Omental fat pad (tissue), 4 donors: ENCODE results near the gene ZNF687. TPM values are rescaled to one million over a fixed set of nuclear protein-coding genes. Genes with fewer than 3 reads are reported as not detected.

ENCODE experiments used
- small RNA-seq: library from RNA; depleted of rRNA; stranded (forward); fragments of <200 nt; gene quantifications from one replicate; pipeline ENCODE3, GENCODE V24; 2016
- total RNA-seq, 4 donors: library from RNA; depleted of rRNA; stranded (reverse); fragments of >200 nt; gene quantifications; one replicate each; pipeline ENCODE4 v1.1.0, GENCODE V29; 2016

The ZNF687 gene
- total RNA-seq, 4 donors from 2014 or later: 10.1 to 15.3 (median 14.2) TPM

Small RNA genes lying within 50 kb of the gene (small RNA-seq; reads per million reads assigned to genes)
- gene RN7SL444P: not detected

Other genes with a start within 250 kb of the ZNF687 start
- gene BNIPL, start 245.7 kb upstream of the ZNF687 start, total RNA-seq: under 1 TPM in 3 of 4 donors, not detected in 1; 0.63 to 0.74 (median 0.69) TPM
- gene C1orf56, start 234.5 kb upstream of the ZNF687 start, total RNA-seq: 1 to 10 TPM; 2.8 to 7.8 (median 5.6) TPM
- 100 to 1,000 TPM in 1 of 4 donors, 10 to 100 TPM in 3; 56.6 to 115 (median 92.0) TPM for gene CDC42SE1, start 222.7 kb upstream of the ZNF687 start, total RNA-seq
- gene MLLT11, start 221.9 kb upstream of the ZNF687 start, total RNA-seq: 1 to 10 TPM in 2 of 4 donors, under 1 TPM in 2; 0.47 to 6.6 (median 0.79) TPM
- gene GABPB2, start 211.5 kb upstream of the ZNF687 start, total RNA-seq: 10 to 100 TPM; 15.0 to 36.1 (median 21.2) TPM
- gene SEMA6C, start 135.7 kb upstream of the ZNF687 start, total RNA-seq: 10 to 100 TPM in 1 of 4 donors, 1 to 10 TPM in 3; 2.6 to 25.5 (median 4.1) TPM
- gene TNFAIP8L2, start 125.7 kb upstream of the ZNF687 start, total RNA-seq: 10 to 100 TPM in 3 of 4 donors, 1 to 10 TPM in 1; 7.6 to 16.4 (median 13.0) TPM
- 10 to 100 TPM in 2 of 4 donors, 1 to 10 TPM in 2; 4.1 to 11.0 (median 9.8) TPM for gene LYSMD1, start 116.4 kb upstream of the ZNF687 start, total RNA-seq
- gene SCNM1, start 116.2 kb upstream of the ZNF687 start, total RNA-seq: 10 to 100 TPM; 12.0 to 24.7 (median 20.7) TPM
- gene TMOD4, start 106.3 kb upstream of the ZNF687 start, total RNA-seq: 1 to 10 TPM in 1 of 4 donors, not detected in 3; 1.9 TPM
- gene VPS72, start 92.1 kb upstream of the ZNF687 start, total RNA-seq: 10 to 100 TPM; 24.0 to 26.1 (median 24.6) TPM
- 10 to 100 TPM; 31.5 to 94.2 (median 59.4) TPM for gene PIP5K1A, start 83.7 kb upstream of the ZNF687 start, total RNA-seq
- 100 to 1,000 TPM in 3 of 4 donors, 10 to 100 TPM in 1; 96.4 to 148 (median 131) TPM for gene PSMD4, start 27.6 kb upstream of the ZNF687 start, total RNA-seq
- 100 to 1,000 TPM in 1 of 4 donors, 10 to 100 TPM in 3; 80.4 to 109 (median 87.2) TPM for gene PI4KB, start 45.1 kb downstream of the ZNF687 start, total RNA-seq
- 10 to 100 TPM; 20.1 to 50.6 (median 24.4) TPM for gene RFX5, start 65.0 kb downstream of the ZNF687 start, total RNA-seq
- 100 to 1,000 TPM in 2 of 4 donors, 10 to 100 TPM in 2; 35.7 to 190 (median 128) TPM for gene SELENBP1, start 90.4 kb downstream of the ZNF687 start, total RNA-seq
- gene PSMB4, start 117.3 kb downstream of the ZNF687 start, total RNA-seq: 100 to 1,000 TPM; 218 to 238 (median 231) TPM
- gene POGZ, start 177.2 kb downstream of the ZNF687 start, total RNA-seq: 10 to 100 TPM; 32.9 to 60.8 (median 40.1) TPM
- 10 to 100 TPM in 2 of 4 donors, 1 to 10 TPM in 1, under 1 TPM in 1; 0.32 to 44.6 (median 8.0) TPM for gene CGN, start 229.1 kb downstream of the ZNF687 start, total RNA-seq